Suppressor macrophage treated with lipopolysaccharide for 4 hours (primary cell): Measurements from ENCODE around the gene KLHL29.

Experiments
- DNase-seq: peaks from one replicate; pipeline ENCODE4 v3.0.0-alpha.2; 2020

The KLHL29 gene

DNA sequence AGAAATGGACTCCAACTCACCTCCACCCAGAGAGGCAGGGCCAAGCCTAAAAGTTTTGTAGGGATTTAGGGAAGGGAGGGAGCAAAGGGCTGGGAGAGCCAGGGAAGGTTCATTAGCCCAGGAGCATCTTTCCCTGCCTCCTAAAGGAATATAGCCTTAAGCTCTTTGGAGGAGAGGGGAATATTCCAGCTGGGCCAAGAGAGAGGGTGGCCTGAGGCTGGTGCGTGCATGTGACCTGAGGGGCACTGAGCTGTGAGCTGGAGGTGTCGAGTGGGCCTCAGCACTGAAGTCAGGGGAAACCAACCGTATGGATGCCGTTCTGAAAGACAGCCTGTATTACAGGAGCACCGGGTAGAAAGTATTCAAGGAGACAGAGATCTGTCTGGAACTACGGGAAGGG lies 112.6 kb downstream of the KLHL29 start:
- DNase-seq, result no peak

DNA sequence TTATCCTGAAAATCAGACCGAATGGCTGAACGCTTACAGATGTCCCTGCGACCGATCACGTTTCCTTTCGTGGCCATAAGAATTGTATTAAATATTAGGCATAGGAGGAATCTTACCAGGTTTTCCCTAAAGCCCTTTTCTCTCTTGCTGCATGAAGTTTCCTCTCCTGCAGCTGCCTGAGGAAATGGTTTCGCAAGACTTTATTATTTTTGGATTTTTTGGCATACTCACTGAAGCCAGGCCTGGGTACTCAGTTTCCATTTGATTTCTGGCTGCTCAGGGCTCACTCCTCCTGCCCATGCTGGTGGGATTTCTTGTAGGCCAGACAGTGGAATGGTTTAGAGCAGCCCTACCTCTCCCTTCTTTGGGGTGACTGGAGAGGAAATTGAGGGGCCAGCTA lies 114.0 kb downstream of the KLHL29 start:
- DNase-seq, result no peak

DNA sequence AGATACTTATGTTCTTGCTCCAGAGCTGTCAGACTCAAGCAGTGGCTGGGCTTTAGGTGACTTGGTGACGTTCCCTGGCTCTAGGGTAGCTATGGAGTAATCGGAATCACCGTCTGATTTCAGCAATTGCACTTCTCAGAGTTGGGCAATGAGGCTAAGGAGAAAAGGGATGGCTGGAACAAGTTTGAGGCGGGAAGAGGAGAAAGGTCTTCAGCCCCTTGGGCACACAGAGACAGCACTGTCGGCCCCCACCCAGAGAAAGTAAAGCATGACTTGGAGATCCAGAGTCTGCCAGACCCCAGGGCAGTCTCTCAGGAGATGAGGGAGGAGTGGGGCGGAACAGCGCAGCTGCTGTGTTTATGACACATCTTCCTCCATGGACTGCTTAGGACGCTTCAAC lies 114.5 kb downstream of the KLHL29 start:
- DNase-seq, result no peak

DNA sequence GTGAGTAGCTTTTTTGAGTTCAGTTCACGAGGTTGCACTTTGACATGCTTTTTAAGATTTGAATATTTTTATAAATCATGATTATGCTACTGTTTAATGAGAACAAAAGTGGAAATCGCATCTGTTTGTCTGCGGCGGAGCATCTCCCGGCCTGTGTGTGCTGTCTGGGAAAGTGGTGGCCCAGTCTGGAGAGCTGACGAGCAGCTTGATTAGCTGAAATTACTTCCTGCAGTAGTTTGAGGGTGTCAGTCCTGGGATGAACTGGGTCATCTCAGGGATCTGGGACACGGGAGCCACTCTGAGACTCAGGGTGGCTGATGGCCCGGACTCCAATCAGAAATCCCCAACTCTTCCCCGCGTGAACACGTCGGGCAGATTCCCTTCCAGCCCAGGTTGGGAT lies 115.9 kb downstream of the KLHL29 start:
- no peak for DNase-seq

DNA sequence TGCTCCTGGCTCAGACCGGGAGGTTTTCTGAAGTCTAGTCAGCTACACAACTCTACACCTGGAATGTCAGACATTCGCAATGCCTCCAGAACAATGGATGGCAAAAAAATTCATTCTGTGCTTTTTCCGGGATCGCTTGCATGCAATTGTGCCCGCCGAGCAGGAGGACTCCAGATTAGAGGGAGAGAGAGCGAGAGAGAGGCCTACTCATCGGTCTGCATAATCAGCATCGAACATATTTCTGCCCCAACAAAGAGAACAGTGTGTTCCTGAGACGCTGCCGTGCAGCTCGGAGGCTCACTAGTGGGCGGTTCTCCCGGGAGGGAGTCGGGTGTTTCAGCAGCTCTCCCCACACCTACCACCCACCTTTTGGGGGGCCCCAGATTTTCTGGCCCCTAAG lies 117.1 kb downstream of the KLHL29 start:
- no peak for DNase-seq

DNA sequence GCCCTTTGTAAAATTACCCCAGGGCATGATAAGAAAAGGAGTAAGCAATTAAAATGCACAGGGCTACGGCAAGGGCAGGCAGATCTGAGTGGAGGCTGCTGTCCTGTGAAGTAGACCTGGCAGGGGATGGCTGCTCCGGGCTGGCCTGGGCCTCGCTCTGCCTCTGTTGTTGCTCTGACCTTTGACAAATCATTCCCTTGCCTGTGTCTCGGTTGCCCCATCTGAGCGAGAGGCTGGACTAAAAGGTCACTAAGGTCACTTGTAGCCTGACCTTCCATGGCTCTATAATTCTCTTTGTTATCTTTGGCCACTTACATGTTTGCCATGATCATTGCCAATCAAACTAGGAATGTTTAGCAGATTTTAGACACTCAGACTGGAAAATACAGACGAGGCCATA lies 118.1 kb downstream of the KLHL29 start:
- no peak for DNase-seq

DNA sequence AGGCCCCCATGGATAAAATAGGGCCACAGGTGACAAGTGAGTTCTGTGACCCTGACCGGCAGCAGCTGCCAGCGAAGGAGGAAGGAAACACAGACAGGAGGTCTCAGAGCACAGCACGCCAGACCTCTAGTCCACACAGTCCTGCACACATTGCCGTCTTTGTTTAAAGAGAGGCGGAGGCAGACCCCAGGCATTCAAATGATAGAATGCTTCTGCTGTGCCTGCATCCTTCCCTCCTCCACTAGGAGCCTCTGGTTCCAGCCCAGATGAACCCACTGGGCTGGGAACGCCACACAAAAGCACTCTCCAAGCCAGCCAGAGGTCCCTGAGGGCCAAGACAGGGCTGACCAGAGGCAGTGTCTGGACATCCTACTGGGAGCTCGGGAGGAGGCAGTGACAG lies 118.7 kb downstream of the KLHL29 start:
- no peak for DNase-seq

DNA sequence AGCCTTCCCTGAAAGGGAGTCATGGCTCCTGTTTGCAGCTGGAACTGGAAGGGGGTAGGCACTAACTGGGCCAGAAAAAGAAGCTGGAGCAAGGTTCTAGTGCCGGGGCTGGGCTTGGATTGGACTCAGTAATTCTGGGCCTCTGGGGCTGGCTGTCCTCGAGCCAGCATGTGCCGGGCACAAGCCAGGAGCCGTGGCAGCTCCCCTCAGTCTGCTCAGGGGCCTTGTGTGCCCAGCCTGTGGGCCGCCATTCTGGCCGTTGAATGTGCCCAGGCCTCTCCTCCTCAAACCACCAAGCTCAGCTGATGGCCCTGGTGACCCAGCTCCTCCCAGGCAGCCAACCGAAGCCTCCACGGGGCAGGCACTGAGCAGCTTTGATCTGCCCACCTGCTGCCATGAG lies 119.6 kb downstream of the KLHL29 start:
- DNase-seq, result no peak

DNA sequence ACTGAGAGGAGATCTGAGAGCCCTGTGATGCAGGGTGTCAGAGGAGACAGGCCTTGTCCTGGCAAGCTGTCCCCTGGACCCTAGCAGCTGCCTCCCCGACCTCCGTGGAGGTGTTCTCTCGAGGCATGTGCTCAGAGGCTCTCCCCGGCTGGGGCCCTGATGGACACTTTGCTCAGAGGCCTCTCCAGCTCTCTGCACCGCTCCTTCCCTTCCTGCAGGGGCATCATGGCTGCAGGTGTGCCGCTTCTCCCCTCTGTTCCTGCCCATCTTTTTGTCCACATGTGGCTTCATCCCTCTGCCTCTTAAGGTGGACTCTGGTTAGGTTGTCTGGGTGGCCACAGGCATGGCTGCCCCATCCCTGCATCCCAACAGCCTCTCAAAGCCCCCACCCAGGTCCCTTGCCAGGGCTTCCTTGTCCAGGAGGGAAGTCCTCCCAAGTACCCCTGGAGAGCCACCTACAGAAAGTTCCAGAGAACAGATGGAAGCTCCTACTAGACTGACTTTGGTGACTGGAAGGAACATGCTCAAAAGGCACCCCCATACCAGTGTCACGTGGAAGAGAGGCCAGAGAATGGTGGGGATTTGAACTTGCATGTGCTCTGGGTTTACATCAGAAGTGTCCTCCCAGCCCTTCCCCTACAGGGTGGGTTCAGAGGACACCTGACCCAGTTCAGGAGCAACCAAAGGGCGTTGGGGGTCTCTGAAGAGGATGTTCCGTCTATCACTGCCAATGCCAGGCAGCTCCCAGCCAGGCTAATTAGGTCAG lies 120.4 kb downstream of the KLHL29 start:
- DNase-seq, result no peak

DNA sequence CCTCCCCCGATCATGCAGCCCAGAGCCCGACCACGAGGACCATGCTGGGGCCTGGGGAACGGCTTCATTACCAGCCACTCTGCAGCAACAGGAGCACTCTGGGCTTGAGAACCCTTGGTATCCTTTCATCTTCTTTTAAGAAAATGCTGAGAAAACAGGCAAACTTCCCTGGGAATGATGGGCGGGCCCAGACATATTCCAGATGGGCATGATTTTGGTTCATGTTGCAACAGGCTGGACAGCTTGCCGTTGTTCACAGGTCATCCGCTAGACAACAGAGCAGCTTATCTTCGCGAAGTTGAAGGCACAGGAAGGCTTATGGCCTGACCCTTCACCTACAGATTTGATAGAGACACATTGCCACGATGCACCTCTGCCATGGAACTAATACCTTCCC lies 121.0 kb downstream of the KLHL29 start:
- no peak for DNase-seq

DNA sequence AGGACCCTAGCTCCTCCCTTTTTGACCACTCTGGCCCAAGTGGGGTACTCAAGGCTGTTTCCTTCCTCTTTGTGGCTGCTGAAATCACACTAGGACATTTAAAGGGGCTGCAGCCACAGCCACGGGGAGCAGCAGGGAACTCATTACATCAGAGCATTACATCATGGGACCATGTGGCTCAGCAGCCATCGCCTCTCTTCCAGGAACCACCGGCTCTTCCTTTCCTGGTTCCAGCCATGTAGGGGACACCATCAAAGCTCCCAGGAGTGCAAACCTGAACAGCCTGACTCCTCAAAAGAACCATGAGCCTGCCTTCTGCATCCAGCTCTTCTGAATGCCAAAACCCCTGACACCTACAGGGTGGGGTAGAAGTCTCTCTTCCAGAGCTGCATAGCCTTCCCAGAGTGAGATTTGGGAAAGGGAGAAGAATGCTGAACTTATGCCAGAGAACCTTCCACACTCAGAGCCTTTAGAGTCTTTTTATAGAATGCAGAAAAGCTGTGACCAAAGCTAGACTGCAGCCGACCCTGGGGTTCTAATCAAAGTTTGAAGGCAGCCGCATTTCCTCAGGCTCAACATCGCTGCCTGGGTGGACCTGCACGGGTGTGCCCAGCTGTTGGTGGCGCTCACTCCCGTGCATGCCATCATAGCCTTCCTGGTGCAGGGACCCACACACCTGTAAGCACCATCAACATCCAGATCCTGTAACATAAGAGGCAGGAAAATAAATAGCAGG lies 121.7 kb downstream of the KLHL29 start:
- DNase-seq, result peak; percentile 24

DNA sequence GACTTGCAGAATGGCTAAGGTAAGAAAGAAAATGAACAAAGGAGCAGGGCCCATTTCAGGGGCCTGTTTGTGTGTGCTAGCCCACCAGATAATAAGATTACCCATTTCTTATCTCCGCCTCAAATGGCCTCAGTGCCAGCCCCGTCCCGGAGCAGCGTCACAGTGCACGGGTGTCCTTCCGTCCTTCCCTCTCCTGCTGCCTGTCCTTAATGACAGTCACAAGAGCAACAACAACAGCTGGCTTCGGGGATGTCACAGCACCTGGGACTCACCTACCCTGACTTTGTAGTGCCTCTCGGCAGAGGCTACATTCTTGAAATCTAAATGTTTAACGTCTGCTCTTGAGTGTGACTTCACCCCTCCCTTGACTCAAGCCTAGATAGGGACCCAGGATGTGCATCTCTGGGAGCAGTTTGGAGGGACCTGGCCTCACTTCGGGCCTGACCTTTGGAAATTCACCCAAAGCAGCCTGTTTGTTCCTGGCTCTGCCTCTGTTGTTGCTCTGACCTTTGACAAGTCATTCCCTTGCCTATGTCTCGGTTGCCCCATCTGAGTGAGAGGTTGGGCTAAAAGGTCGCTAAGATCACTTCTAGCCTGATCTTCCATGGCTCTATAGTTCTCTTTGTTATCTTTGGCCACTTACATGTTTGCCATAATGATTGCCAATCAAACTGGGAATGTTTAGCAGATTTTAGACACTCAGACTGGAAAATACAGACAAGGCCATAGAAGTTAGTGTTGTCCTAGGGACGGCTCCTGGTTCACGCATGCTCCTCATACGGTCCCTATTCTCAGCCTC lies 122.5 kb downstream of the KLHL29 start:
- no peak for DNase-seq

DNA sequence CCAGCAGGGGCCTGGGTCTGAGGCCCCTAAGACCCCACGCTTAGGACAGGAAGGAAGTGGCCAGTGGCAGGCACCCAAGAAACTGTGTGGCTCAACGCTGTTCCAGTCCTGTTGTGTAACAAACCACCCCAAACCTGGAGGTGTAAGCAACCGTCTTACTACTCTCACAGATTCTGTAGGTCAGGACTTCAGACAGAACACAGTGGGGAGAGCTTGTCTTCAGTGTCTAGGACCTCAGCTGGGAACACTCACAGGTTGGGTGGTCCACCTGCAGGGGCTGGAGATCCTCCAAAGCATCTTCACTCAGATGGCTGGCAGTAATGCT lies 123.0 kb downstream of the KLHL29 start:
- no peak for DNase-seq

DNA sequence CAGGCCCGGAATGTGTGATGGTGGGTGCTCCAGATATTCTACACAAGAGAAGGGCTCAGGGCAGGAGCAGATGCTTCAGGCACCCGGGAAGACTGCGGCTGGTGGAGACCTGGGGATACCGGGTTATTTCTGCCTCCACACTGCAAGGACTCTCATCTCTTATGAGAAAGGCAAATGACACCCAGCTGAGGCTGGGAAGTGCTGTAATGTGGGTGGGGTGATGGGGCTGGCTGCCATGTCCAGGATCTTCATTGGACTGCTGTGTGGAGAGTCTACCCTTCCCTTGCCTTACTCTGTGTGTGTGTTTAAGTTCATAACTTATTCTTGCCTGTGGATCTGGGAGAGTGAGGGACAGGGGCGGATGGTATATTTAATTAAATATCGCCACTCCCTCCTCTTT lies 124.1 kb downstream of the KLHL29 start:
- no peak for DNase-seq

DNA sequence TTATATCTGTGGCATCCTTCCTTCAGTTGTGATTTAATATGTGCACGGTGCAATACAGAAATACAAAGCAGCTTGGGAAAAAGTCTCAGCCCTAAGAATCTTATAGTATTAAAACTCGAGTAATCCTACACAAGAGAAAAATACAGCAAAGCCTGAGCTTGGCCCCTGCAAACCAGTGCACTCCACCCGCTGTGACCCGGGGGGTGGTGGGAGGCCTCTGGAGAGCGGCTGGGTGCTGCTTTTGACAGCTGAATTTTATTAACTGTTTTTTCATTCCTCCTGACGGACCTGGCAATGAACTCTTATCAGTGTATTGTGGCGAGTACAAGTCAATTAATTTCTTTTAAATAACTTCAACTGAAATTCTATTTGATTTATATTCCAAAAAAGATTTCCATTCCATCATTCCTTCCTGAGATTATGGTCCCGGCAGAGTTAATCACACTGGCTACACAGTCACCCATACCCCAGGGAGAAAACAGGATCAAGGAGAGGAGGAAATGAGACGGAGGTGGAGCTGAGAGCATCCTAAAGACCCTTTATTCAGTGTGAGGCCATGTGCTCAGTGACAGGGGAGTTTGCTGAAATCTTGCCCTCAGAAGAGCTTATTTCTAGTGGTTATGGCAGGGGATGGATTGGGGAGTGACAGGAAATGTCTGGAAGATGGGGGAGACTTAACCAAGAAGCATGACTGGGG lies 124.8 kb downstream of the KLHL29 start:
- DNase-seq, result no peak

DNA sequence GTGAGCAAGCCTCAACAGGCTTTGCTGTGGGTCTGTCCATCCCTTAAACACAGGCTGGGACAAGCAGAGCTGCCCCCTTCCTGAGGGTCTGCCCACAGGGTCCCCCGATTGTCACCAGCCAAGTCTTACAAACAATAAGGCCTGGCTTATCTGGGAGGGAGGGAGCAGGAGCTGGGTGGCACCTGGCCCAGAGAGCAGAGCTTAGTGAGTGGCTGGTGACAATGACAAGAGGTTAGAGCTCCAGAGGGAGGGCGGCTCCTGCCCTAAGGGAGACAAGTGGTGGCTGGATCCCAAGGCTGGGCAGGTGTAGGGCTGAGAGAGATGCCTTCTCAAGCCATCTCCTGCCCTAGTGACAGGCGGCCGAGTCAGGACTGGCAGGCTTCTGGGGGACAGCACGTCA lies 125.5 kb downstream of the KLHL29 start:
- no peak for DNase-seq

DNA sequence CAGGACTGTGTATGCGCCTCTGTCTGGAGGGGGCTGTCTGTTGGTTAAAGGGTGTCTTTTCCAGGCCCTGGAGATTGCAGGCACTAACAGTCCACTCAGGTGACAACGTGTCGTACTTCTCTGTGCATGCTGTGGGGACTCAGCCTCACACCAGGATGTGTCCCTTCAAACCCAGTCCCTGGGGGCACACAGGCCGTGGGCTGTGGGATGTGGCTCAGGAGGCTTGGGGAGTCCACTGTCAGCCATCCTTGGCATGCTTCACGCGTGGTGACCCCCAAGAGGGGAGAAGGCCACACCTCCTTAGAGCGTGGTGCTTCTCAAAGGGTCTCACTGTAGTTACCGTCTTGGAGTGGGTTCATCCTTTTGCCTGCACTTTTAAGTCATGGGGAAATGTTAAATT lies 127.8 kb downstream of the KLHL29 start:
- no peak for DNase-seq

DNA sequence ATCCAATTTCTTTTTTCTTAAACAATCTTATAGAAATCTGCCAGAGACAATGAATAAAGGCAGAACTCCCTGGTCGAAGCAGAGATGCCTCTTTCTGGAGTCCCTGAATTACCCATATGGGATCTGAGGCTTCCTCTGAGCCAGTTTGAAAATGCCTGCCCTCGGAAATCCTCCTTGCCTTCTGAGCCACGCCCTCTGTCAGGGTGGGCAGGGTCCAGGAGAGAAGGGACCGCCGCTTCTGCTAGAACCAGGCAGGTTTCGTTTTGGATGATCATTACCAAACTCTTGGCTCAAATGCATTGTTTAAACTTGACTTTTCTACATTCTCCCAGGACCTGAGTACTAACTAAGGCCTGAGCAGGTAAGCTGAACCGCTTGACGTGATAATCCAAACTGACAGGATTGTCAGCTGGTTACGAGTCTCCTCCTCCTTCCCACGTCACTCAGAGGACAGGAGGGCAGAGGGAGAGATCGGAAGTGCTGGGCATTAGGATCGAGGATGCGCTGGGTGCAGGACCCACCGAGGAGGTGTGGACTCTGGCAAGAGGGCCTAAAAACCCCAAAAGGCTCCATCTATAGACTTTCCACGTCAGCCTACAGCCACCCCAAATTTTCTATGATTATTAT lies 128.4 kb downstream of the KLHL29 start:
- DNase-seq, result no peak

DNA sequence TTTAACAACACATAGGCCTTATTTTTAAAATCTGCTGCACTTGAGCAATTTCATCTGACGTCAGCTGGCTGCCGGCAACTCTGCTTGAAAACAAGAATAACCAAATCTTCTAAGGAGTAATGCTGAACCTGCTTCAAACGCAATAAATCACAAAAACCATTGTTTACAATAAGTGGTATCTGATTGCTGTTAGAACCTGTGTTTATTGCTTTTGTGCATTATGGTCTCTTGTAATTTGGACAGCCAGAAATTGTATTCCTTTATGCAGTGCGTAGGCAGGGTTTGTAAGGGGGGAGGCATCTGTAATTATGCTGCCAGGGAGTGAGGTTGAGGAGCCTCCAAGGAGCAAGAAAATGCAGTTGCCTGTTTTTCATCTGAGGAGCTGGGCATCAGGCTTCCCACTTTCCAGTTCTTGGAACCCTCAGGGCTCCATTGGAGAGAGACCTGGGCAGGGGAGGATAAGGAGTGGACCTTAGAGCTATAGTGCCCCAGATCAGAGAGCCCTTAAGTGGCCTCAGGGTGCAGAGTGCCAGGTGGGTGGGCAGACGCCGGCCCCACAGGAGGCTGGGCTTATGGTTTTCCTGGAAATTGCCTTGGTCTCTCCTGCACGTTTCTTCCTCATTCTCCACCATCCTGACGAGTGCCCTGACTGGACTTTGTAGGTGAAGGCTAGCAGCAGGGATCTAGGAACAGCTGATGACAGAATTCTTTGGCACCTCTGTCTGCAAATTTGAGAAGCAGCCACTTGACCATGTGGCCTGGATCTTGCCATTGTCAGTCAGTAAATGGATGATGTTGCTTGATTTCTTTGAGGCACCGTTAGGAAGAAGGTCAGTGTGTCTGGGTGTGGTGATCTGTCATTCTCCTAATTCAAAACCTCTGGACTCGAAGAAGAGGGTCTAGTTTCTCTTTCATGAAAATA lies 129.2 kb downstream of the KLHL29 start:
- no peak for DNase-seq

DNA sequence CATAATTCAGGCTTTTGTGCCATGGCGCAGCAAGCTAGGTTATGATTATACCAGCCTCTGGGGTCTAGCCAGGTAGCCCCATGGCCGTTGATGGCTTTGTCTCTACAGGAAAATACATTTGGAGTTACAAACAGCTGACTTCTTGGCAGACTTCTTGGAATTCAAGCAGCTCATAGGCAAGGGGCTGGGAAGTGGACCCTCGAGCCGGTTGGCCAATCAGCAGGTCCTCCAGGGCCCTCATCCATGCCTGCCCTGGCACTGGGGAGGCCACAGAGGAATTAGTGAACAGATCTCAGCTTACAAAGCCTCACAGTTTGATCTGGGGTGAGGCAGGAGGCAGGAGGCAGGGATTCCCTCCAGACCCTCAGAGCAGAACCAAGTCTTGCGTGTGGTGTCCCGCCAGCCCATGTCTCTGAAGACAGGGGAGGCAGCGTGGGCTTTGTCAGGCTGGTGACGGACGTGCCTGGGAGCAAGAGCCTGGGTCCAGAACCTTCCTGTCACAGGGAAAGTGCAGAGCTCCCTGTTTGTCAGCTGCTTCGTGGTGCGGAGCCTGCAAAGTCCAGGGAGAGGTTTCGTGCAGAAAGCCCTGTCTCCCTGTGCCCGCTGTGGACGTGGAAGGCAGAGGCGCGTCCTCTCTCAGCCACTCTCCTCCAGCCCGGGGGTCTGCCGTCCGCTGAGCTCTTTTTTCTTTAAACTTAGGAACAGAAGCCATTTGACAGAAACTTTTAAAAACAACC lies 131.7 kb downstream of the KLHL29 start:
- no peak for DNase-seq
